Neural cell (in vitro differentiated cells): ENCODE data around the gene VRK1.

Source experiments
- EP300 ChIP-seq: fragments of 450-650 bp; conservative IDR thresholded peaks from 2 replicates; pipeline ENCODE4 v1.6.1; 2014; ENCODE audit warnings: antibody characterized with exemption, mild to moderate bottlenecking, moderate library complexity; ENCODE audit not compliant: poor library complexity, severe bottlenecking
- EZH2 ChIP-seq: fragments of 200-600, 300-800 bp; shearing (Covaris generic), sonication (generic); IDR thresholded peaks from 2 replicates; pipeline ENCODE4 v1.6.1; 2014; ENCODE audit warnings: antibody characterized with exemption, low read length, borderline replicate concordance, mild to moderate bottlenecking; ENCODE audit not compliant: insufficient read depth, poor library complexity, severe bottlenecking
- TAF1 ChIP-seq: IDR thresholded peaks from 2 replicates; pipeline ENCODE4 v1.6.1; 2012; ENCODE audit warnings: low read depth
- TF ChIP-seq, protein P1 (sequence below): fragments of 450-650 bp; IDR thresholded peaks from 2 replicates; pipeline ENCODE4 v1.5.1; 2014; ENCODE audit warnings: antibody characterized with exemption, mild to moderate bottlenecking, moderate library complexity; ENCODE audit not compliant: poor library complexity, severe bottlenecking

DNA sequence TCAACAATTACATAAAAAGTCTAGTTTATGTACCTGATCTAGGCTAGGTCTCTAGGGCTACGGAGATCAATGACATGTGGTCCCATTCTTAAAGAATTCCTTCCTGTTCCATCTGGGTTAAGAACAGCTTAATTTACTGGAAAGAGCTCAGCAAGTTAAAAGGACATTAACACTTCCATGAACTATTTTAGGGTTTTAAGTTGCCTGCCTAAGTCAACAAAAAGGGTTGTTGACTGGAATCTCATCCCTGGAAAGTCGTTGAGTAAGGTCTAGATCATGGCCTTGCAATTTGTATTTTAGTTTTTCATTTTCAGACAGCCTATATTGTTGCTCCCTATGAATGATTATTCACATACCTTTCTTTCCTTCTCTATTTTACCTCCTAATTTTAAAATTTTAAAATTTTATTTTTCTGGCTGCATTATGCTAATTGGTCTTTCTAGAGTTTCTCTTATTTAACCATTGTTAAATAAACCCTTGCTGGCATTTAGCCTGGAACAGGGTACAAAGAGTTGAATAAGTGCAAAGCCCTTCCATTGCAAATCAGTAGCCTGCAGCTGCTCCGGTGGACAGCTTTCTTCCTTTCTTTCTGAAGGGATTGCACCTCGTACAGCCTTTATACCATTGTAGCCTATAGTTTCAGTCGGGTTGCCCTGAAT is 66.3 kb downstream of the VRK1 start:
- TF ChIP-seq, protein P1, sequence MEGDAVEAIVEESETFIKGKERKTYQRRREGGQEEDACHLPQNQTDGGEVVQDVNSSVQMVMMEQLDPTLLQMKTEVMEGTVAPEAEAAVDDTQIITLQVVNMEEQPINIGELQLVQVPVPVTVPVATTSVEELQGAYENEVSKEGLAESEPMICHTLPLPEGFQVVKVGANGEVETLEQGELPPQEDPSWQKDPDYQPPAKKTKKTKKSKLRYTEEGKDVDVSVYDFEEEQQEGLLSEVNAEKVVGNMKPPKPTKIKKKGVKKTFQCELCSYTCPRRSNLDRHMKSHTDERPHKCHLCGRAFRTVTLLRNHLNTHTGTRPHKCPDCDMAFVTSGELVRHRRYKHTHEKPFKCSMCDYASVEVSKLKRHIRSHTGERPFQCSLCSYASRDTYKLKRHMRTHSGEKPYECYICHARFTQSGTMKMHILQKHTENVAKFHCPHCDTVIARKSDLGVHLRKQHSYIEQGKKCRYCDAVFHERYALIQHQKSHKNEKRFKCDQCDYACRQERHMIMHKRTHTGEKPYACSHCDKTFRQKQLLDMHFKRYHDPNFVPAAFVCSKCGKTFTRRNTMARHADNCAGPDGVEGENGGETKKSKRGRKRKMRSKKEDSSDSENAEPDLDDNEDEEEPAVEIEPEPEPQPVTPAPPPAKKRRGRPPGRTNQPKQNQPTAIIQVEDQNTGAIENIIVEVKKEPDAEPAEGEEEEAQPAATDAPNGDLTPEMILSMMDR, result no peak
- TF ChIP-seq EZH2 (no peak), EP300 (no peak), TAF1 (no peak)
